ENCODE data around the gene LRIG1. TPM values are rescaled to one million over a fixed set of nuclear protein-coding genes. Genes with fewer than 3 reads are reported as not detected.

The LRIG1 gene
- total and polyA plus RNA-seq, 9 of the 15 experiments (the other 6 are each of a cell fraction or from before 2014, with no cell fraction given): 0.05 to 0.38 (median 0.13) TPM; not detected in 3

GRCh38 chr3:66398228-66399025 lies 102.4 kb downstream of the LRIG1 start:
- CTCF ChIA-PET (ENCODE audit: low intra/inter-chr PET ratio): no interaction called here
- no peak for FAIRE-seq
- H3K36me3 ChIP-seq (ENCODE audit: control insufficient read depth, insufficient read depth, low read length): no peaks in the 10 kb centered on the region

DNA sequence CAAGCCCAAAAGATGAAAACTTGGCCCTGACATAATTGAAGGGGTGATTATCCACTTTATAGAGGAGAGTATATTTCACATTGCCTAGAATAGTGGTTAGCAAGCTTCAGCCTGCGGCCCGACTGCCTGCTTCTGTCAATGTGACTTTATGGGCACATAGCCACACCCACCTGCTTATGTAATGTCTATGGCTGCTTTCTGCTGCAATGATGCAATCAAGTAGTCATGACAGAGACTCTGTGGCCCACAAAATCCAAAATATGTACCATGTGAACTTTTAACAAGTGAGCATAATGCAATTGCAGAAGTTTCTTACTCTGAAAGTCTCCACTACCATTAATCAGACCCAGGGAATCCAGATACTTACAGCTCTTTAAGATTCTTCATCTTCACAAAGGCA lies 103.1 kb downstream of the LRIG1 start:
- CTCF ChIA-PET (ENCODE audit: low intra/inter-chr PET ratio): no interaction called here
- intact Hi-C loops (cut with micrococcal nuclease) (no loop called here), in situ Hi-C loops (cut with MboI) (no loop called here)
- Histone ChIP-seq H3K27ac (ENCODE audit: extremely low read depth, low read depth, low read length) (no peak overlapping the region), H3K9me3 (replicated peaks; ENCODE audit: control insufficient read depth, insufficient read depth, low read depth, low read length) (no peaks in the 10 kb centered on the region), H3K79me2 (ENCODE audit: control insufficient read depth, insufficient read depth, low read length) (no peaks in the 10 kb centered on the region), H3K9me1 (ENCODE audit: control insufficient read depth, insufficient read depth, low read length) (no peaks in the 10 kb centered on the region), H3K9ac (ENCODE audit: insufficient read depth in 1 of 2, low read depth in 2 of 2, low read length in 2 of 2) (no peak overlapping the region), H3K36me3 (ENCODE audit: control insufficient read depth, insufficient read depth, low read length) (no peaks in the 10 kb centered on the region), H3K4me2 (ENCODE audit: insufficient read depth, low read length) (no peak overlapping the region), H3K4me3 (no peak overlapping the region), H4K20me1 (replicated peaks; ENCODE audit: control insufficient read depth, insufficient read depth, low read length) (no peaks in the 10 kb centered on the region), H2AFZ (ENCODE audit: low read depth, low read length) (0 out of 2 replicates have a peak overlapping the region, but pooled peaks have one; percentile 9), H3K27me3 (ENCODE audit: control insufficient read depth in 2 of 2, insufficient read depth in 2 of 2, low read length in 2 of 2) (peaks cover 0 to 3% of the 10 kb centered on the region in 2 experiments; a peak in 1 of 5 replicates), H3K4me1 (replicated peaks in 1 of 2; ENCODE audit: control insufficient read depth in 2 of 2, insufficient read depth in 2 of 2, low read length in 2 of 2) (peaks cover 0 to 10% of the 10 kb centered on the region in 2 experiments; a peak in 3 of 5 replicates)
- DNase-seq (ENCODE audit: extremely low read depth in 1 of 4, low spot score in 3 of 4) (peak in 1 of 4 experiments; percentile 17), FAIRE-seq (peak; percentile 19), ATAC-seq (peak; percentile 77)
- POLR2A ChIA-PET: no interaction called here
- WGBS (ENCODE audit: insufficient coverage, low coverage, missing lambda C conversion rate): 9% methylated on average over 2 of the region's 2 CpGs
- BruUV-seq (replicated peaks): no TSS peak
- peak; percentile 87 for TF ChIP-seq CEBPG (CRISPR knock-in tag; IDR thresholded peaks at IDR 0.05)
- TF ChIP-seq CEBPG (tag; conservative IDR thresholded peaks at IDR 0.05 in 1 of 2, IDR thresholded peaks at IDR 0.05 in 1 of 2): peak; percentile 96 to 97
- TF ChIP-seq EP400 (IDR thresholded peaks at IDR 0.05): peak; percentile 29; the same call in 1 of the 2 replicates
- 0 out of 2 replicates have a peak, but pooled peaks have one; percentile 29 for TF ChIP-seq CXXC5 (CRISPR knock-in tag; IDR thresholded peaks at IDR 0.05)
- TF ChIP-seq ATF3 (IDR thresholded peaks at IDR 0.05): peak; percentile 96
- TF ChIP-seq ATF3 (CRISPR knock-in tag; conservative IDR thresholded peaks at IDR 0.05): no peak
- TF ChIP-seq ZBTB7A (IDR thresholded peaks at IDR 0.05; ENCODE audit: borderline replicate concordance, control insufficient read depth, low read depth, low read length): no peak

More at GRCh38 chr3:66398228-66399025, 102.4 kb downstream of the LRIG1 start:
- no peak overlapping the region for H3K9ac ChIP-seq (ENCODE audit: insufficient read depth in 1 of 2, low read depth in 2 of 2, low read length in 2 of 2)
- no peak for TF ChIP-seq GABPB2 (CRISPR knock-in tag; conservative IDR thresholded peaks at IDR 0.05)
- no peak for TF ChIP-seq PHTF2 (CRISPR knock-in tag; IDR thresholded peaks at IDR 0.05)
- no peak for TF ChIP-seq XRCC4 (IDR thresholded peaks at IDR 0.05; ENCODE audit: extremely low read depth, insufficient read depth, insufficient read length)
- no peak for TF ChIP-seq MAZ (CRISPR knock-in tag; conservative IDR thresholded peaks at IDR 0.05 in 1 of 2, IDR thresholded peaks at IDR 0.05 in 1 of 2)
- no TSS peak for BruUV-seq (replicated peaks)
- ATAC-seq: no peak
- POLR2A ChIA-PET: interaction anchor here (0.6 kb wide), 1 partner anchor 13 kb away, joined by 4 read pairs; no protein-coding TSS in a partner anchor
- 62% methylated on average over 6 of the region's 9 CpGs for WGBS (ENCODE audit: insufficient coverage, low coverage, missing lambda C conversion rate)
- intact Hi-C loops (cut with micrococcal nuclease): no loop called here
- no peak overlapping the region for H3K27ac ChIP-seq (ENCODE audit: extremely low read depth, low read depth, low read length)
- H3K27me3 ChIP-seq (ENCODE audit: control insufficient read depth in 2 of 2, insufficient read depth in 2 of 2, low read length in 2 of 2): peaks cover 0 to 1% of the 10 kb centered on the region in 2 experiments; a peak in 1 of 5 replicates
- no peak overlapping the region for H3K4me2 ChIP-seq (ENCODE audit: insufficient read depth, low read length)
- H3K9me3 ChIP-seq (replicated peaks; ENCODE audit: control insufficient read depth, insufficient read depth, low read depth, low read length): no peaks in the 10 kb centered on the region
- no peak overlapping the region for H3K4me3 ChIP-seq
- no peaks in the 10 kb centered on the region for H4K20me1 ChIP-seq (replicated peaks; ENCODE audit: control insufficient read depth, insufficient read depth, low read length)
- no peak overlapping the region for H2AFZ ChIP-seq (ENCODE audit: low read depth, low read length)
- DNase-seq (ENCODE audit: extremely low read depth in 1 of 4, low spot score in 3 of 4): no peak
- H3K79me2 ChIP-seq (ENCODE audit: control insufficient read depth, insufficient read depth, low read length): no peaks in the 10 kb centered on the region
- no peaks in the 10 kb centered on the region for H3K9me1 ChIP-seq (ENCODE audit: control insufficient read depth, insufficient read depth, low read length)
- H3K4me1 ChIP-seq (replicated peaks in 1 of 2; ENCODE audit: control insufficient read depth in 2 of 2, insufficient read depth in 2 of 2, low read length in 2 of 2): peaks cover 0 to 10% of the 10 kb centered on the region in 2 experiments; a peak in 3 of 5 replicates
- in situ Hi-C loops (cut with MboI): no loop called here
